ENCODE results near the gene HOXA6. TPM values are rescaled to one million over a fixed set of nuclear protein-coding genes. Genes with fewer than 3 reads are reported as not detected.

HOXA6 gene
- total RNA-seq, 1 donor from 2014 or later: not detected

DNA sequence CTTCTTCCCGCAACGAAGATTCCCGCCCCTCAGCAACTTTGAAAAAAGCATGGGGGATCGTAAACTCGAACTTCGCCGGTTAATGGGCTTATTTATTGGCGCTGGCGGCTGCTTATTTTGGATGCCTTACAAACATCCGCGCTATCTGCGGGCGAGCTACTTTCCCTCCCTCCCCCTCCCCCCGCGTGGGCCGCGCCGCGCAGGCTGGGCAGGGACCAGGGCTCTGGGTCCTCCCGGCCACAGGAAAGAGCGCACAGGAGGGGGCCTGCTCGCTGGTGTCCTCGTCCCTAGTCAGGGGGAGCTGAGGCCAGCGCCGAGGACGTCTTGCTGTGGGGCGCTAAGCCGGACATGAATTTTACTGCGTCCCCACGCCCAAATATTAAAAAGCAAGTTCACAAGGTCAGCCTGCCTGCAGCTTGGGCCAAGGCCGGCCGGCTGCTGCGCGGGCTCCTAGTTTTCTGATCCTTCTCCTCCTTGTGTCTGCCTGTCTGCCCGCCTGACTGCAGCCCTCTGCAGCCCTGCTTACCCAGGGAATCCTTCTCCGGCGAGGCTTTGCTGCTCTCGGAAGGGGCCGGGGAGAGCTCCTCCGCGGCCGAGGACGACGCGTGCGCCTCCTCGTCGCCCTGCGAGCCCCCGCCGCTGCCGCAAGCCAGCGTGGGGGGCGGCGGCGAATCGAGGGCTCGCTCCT lies 25.4 kb upstream of the HOXA6 start:
- Mint-ChIP-seq H3K27ac (ENCODE audit: unreplicated experiment) (no peak overlapping the region), H3K27me3 (ENCODE audit: unreplicated experiment) (peaks cover 41% of the 10 kb centered on the region), H3K4me3 (ENCODE audit: unreplicated experiment) (no peak overlapping the region), H3K36me3 (ENCODE audit: unreplicated experiment) (peaks cover 4% of the 10 kb centered on the region), H3K4me1 (ENCODE audit: low read depth, unreplicated experiment) (no peaks in the 10 kb centered on the region), H3K9me3 (ENCODE audit: unreplicated experiment) (peaks cover 6% of the 10 kb centered on the region)
- DNase-seq: peak; percentile 50
- TF ChIP-seq, protein P1, sequence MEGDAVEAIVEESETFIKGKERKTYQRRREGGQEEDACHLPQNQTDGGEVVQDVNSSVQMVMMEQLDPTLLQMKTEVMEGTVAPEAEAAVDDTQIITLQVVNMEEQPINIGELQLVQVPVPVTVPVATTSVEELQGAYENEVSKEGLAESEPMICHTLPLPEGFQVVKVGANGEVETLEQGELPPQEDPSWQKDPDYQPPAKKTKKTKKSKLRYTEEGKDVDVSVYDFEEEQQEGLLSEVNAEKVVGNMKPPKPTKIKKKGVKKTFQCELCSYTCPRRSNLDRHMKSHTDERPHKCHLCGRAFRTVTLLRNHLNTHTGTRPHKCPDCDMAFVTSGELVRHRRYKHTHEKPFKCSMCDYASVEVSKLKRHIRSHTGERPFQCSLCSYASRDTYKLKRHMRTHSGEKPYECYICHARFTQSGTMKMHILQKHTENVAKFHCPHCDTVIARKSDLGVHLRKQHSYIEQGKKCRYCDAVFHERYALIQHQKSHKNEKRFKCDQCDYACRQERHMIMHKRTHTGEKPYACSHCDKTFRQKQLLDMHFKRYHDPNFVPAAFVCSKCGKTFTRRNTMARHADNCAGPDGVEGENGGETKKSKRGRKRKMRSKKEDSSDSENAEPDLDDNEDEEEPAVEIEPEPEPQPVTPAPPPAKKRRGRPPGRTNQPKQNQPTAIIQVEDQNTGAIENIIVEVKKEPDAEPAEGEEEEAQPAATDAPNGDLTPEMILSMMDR (IDR thresholded peaks at IDR 0.05; ENCODE audit: partially characterized antibody, unreplicated experiment): no peak

GRCh38 chr7:27172315-27172774 lies 24.8 kb upstream of the HOXA6 start:
- peaks cover 12% of the 10 kb centered on the region for H3K9me3 Mint-ChIP-seq (ENCODE audit: unreplicated experiment)
- H3K27ac Mint-ChIP-seq (ENCODE audit: unreplicated experiment): no peak overlapping the region
- H3K4me3 Mint-ChIP-seq (ENCODE audit: unreplicated experiment): peak overlapping the region; percentile 36
- peak; percentile 13 for DNase-seq
- peaks cover 4% of the 10 kb centered on the region for H3K36me3 Mint-ChIP-seq (ENCODE audit: unreplicated experiment)
- TF ChIP-seq, protein P1 (IDR thresholded peaks at IDR 0.05; ENCODE audit: partially characterized antibody, unreplicated experiment): no peak
- H3K27me3 Mint-ChIP-seq (ENCODE audit: unreplicated experiment): peaks cover 40% of the 10 kb centered on the region
- H3K4me1 Mint-ChIP-seq (ENCODE audit: low read depth, unreplicated experiment): no peaks in the 10 kb centered on the region

- peaks cover 4% of the 10 kb centered on the region for H3K36me3 Mint-ChIP-seq (ENCODE audit: unreplicated experiment)
- no peak overlapping the region for H3K27ac Mint-ChIP-seq (ENCODE audit: unreplicated experiment)
- peak; percentile 16 for DNase-seq
- H3K27me3 Mint-ChIP-seq (ENCODE audit: unreplicated experiment): peaks cover 43% of the 10 kb centered on the region
- H3K4me3 Mint-ChIP-seq (ENCODE audit: unreplicated experiment): no peak overlapping the region
- no peaks in the 10 kb centered on the region for H3K4me1 Mint-ChIP-seq (ENCODE audit: low read depth, unreplicated experiment)
- H3K9me3 Mint-ChIP-seq (ENCODE audit: unreplicated experiment): peaks cover 13% of the 10 kb centered on the region
- TF ChIP-seq, protein P1 (IDR thresholded peaks at IDR 0.05; ENCODE audit: partially characterized antibody, unreplicated experiment): no peak
Measured at GRCh38 chr7:27171637-27172314, 24.2 kb upstream of the HOXA6 start.

DNA sequence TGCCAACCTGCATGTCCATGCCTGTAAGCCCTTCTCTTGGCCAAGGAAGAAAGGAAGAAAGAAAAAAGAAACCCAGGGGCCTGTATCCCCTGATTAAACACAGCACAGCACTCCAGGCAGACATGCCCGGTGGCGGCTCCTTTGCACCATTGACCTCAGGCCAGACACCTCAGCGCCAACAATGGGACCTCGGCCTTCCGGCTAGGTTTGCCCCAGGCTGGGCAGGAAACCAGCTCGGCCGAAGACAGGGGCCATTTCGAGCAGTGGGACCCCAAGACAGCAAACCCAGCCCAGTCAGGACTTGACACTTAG lies 23.7 kb upstream of the HOXA6 start:
- TF ChIP-seq, protein P1 (IDR thresholded peaks at IDR 0.05; ENCODE audit: partially characterized antibody, unreplicated experiment): no peak
- Mint-ChIP-seq H3K36me3 (ENCODE audit: unreplicated experiment) (peaks cover 4% of the 10 kb centered on the region), H3K27ac (ENCODE audit: unreplicated experiment) (no peak overlapping the region), H3K27me3 (ENCODE audit: unreplicated experiment) (peaks cover 43% of the 10 kb centered on the region), H3K4me3 (ENCODE audit: unreplicated experiment) (no peak overlapping the region), H3K9me3 (ENCODE audit: unreplicated experiment) (peaks cover 13% of the 10 kb centered on the region), H3K4me1 (ENCODE audit: low read depth, unreplicated experiment) (no peaks in the 10 kb centered on the region)
- peak; percentile 21 for DNase-seq
